NCI-H2107 treated with DMSO at 0.1 percent for 48 hours (cell line): ENCODE data around the gene TBC1D9B.
"Not testable (repeated sequence)": the region's sequence is repeated elsewhere in the genome, so short reads cannot be mapped to it uniquely, and the experiment has no call there.

Experiments used
- DNase-seq: peaks from one replicate; lab custom pipeline; 2025; ENCODE audit not compliant: unreplicated experiment; lab: John Stamatoyannopoulos, UW

The TBC1D9B gene

DNA sequence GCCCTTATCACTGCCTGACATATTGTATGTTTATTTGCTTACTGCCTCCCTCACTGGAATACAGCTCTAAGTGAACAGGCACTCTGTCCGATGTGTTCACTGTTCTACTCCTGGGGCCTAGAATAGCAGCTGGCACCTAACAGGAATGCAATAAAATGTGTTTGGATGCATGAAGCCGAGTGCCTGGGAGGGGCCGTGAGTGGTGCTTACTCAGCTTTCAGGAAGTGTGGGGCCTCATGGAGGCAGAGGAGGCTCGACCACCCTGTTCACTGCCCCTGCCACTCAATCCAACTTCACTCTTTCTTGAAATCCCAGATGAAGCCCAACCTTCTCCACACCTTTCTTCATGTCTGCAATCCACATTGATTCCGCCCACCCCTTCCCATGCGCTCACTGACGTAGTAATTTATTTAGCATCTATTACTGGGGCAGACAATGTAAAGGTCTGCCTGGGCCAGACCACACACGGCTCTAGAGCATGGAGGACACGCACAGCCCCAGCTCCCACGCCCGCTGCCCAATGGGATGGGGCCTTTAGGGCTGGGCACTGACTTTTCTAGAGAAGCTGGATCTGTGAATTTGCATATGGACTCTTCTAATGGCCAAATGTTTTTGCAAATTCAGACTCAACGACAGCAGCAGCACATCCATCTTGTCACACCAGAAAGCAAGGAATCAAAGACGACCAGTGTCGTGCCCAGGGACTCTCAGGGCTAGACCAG is 21.3 kb downstream of the TBC1D9B start:
- no peak for DNase-seq

DNA sequence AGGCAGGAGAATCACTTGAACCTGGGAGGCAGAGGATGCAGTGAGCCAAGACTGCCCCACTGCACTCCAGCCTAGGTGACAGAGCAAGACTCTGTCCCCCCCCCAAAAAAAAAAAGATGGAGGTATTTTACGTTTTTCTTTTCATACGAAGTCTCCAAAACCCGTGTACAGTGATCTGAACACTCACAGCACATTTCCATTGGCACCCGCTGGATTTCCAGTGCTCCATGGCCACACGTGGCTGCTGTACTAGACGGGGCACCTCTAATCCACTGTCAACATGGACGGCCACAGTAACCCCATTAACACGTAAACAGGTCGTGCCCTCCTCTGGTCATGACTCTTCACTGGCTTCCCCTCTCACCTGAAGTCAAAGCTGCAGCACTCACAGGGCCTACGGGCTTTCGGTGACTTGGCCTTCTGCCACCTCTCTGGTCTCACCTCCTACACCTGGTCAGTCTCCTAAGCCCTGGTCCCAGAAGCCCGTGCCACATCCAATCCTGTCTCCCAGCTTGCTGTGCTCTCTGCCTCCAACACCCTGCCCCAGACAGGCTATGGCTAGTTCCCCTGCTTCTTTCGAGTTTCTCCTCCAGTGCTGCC is 22.1 kb downstream of the TBC1D9B start:
- no peak for DNase-seq

DNA sequence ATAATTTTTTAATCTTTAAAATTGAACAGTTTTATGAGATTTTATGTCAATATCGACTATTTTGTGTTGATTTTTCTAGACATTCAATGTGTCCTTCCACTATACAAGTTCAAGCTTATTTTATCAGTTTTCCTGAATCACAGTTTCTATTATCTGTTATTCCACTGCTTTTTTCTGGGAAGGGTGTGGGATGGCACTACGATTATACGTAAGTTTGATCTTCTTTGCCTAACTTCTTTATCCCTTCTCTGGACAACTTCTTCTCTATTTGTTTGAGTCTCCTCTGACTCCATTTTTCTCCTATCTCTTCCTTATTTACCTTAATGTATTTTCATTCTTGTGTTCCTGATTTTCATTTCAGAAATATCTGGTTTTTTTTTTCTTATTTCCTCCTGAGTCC is 24.5 kb downstream of the TBC1D9B start:
- no peak for DNase-seq

DNA sequence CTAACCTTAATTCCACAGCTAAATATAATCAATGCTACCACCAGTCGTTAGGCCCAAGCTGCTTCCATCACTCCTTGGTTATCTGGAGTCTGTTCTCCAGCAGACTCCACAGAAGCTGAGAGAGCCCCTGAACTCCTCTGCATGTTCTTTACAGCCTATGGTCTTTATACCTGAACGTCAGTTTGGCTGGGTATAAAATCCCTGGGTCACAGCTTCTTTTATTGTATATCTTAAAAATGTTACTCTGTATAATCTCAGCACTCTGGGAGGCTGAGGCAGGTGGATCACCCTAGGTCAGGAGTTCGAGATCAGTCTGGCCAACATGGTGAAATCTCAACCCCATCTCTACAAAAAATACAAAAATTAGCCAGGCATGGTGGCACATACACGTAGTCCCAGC is 25.4 kb downstream of the TBC1D9B start:
- DNase-seq: no peak

- no peak for DNase-seq
Measured at GRCh38 chr5:179880848-179881590, 26.7 kb downstream of the TBC1D9B start.

- DNase-seq: no peak
Measured at GRCh38 chr5:179880066-179880650, 27.5 kb downstream of the TBC1D9B start.

GRCh38 chr5:179879690-179880010 is 28.0 kb downstream of the TBC1D9B start:
- no peak for DNase-seq

GRCh38 chr5:179879003-179879689 is 28.6 kb downstream of the TBC1D9B start:
- DNase-seq: no peak

DNA sequence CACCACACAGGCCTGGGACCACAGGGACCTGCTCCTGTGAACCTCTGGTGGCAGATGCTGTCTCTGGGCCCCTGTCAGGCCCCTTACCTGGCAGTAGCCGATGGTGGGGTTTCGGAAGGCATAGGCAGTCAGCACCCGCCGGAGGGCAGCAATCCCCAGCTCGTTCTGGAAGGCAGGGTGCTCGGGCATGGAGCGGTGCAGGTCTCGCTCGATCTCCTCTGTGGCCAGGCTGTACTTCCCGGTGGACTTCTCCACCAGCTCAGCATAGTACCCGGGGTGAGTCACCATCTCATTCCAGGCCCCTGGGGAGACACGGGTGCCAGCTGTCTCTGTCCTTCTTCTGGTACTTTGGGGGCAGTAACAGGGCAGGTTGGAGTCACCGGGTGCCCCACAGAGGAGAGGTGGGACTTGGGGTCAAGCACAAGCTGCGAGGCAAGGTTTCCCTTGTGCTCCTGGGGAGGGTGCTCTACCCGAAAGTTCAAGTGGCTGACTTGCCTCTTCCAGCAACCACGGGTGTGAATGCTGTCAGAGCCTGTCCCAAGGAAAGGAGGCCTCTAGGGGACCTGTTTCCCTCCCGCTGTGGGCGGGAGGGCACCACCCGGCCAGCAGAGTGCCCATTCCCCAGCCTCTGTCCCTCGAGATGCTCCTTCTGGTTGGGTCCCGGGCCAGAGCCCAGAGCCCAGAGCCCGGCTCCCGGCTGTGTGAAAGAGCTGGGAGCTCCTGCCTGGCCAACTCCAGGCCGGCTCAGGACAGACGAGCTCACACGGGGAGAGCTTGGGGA is 29.3 kb downstream of the TBC1D9B start:
- DNase-seq: no peak

DNA sequence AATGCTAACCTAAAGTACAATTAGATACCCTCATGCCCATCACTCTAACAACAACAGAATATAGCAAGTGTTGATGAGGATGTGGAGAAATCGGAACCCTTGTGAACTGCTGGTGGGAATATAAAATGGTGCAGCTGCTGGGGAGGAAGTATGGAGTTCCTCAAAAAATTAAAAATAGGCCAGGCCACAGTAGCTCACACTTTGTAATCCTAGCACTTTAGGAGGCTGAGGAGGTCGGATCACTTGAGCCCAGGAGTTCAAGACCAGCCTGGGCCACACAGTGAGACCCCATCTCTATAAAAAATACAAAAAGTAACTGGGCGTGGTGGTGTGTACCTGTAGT is 31.1 kb downstream of the TBC1D9B start:
- no peak for DNase-seq

DNA sequence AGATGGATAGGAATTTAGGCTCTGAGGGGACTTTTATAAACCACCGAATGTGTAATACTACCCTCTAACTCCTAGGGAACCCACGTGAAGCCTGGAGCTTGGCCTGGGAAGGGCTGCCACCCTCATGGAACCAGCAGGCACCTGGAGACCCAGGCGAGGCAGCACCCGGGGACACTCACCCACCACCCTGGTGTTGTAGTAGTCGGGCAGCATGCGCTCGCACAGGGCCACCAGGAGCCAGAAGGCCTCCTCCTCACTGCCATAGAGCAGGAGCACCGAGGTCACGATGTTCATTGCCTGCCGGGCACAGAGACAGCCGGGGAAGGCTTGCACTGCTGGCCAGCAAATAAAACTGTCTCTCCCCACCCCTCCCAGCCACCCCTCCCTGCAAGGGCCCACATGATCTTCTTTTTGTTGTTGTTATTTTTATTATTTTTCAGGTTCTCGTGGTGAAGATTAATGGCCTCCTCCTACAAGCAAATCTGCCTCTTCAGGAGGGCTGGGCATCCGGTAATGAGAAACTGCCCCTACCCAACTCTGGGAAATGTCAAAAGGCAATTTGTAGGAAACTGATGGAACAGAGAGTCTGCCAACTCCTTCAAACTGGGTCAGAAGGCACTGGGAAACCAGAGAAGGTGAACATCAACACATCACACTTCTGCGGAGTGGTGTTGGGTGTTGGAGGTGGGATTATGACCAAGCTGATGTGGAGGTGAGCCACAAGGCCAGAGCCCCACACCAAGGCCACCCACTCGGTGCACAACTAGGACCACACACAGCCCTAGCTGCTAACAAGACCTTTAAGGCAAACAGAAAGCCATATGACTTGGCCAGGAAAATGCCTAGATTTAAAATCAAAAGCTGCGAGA is 31.7 kb downstream of the TBC1D9B start:
- no peak for DNase-seq

DNA sequence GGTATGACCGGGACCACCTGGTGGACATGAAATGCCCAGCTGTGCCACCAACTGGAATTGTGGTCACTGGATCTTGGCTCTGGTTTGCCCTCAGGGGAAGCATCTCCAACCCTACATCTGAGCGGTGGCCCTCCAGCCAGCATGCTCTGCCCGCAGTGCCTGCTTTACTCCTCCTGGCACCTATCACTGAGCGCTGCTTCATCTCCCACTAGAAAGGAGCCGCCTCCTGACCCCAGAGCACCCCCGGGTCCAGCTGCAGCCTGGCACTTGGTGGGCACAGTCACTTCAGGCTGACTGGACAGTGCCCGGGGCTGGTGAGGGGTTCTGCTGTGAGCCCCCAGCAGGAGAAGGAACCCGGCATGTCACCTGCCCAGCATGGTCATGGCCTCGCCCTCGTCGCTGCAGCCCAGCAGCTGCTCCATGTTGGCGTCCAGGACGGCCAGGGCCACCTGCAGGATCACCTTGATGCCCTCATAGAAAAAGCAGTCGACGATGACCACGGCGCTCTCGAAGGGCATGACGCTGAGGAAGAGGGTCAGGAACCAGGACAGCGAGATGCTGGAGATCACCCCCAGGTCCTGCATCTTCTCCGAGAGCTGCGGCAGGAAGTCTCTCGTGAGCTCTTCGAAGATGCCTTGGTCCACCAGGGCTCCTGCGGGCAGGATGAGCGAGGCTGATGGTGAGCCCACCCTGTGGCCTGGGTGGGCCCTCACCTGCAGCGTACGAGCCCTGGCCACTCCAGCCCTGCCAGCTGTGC is 33.0 kb downstream of the TBC1D9B start:
- DNase-seq: no peak

GRCh38 chr5:179874136-179874535 is 33.6 kb downstream of the TBC1D9B start:
- no peak for DNase-seq

GRCh38 chr5:179873588-179874110 is 34.0 kb downstream of the TBC1D9B start:
- no peak for DNase-seq

- no peak for DNase-seq
Measured at GRCh38 chr5:179872828-179873575, 34.7 kb downstream of the TBC1D9B start.

GRCh38 chr5:179872055-179872827 is 35.5 kb downstream of the TBC1D9B start:
- no peak for DNase-seq

GRCh38 chr5:179871533-179871932 is 36.2 kb downstream of the TBC1D9B start:
- DNase-seq: not testable (repeated sequence)
